Stimulated activated CD8-positive, alpha-beta memory T cell treated with anti-CD3 and anti-CD28 coated beads, Interleukin-15, amount 100 ng/mL, for 24 hours (primary cell): ENCODE data around the gene ALOX12.

Experiments
- DNase-seq: peaks from one replicate; pipeline ENCODE4 v3.0.0-alpha.2; 2020; ENCODE audit warnings: low read depth

ALOX12 gene

DNA sequence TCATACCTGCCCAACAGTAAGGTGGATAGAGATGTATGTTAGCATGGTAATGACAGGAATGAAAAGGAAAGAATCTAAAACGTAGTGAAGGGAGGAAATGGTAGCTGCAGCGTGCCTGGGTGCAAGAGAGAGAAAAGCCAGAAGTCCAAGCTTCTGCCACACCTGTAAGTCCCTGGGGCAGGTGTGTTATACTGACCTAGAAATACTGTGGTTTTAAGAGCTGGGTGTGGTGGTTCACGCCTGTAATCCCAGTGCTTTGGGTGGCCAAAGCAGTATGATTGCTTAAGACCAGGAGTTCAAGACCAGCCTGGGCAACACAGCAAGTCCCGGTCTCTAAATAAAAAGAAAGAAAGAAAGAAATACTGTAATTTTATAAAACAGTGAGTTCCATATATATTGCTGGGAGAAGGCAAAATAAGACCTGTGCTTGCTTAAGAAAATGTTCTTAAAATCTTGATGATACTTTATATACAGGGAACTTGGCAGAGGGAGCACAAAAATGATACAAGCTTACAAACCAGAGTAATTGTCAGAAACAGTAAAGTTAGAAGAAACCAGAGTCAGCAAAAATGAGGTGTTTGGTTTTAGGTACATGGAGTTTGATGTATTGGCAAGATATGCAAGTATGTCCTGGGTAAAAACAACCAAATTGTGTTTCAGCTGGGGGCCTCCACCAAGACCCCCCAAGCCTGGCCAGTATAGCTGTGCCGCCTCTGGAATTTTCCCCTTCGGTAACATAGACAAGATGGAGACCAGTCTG is 6.6 kb downstream of the ALOX12 start:
- DNase-seq, result no peak

DNA sequence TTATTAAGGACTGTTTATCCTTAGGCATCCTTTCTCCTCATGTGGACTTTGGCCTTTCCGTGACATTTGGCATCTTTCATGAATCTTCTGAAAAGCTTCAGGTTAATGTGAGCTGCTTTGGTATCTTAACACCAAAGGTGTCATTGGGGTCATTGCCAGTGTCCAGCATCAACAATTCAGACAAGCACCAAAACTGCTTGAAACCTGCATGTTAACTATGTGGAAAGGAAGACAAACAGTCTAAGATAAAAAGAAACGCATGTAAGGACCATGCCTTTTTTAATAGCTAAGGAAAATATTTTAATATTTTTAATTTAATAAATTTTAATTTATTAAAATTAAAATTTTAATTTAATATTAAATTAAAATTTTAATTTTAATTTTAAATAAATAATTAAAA is 7.9 kb downstream of the ALOX12 start:
- DNase-seq, result no peak

DNA sequence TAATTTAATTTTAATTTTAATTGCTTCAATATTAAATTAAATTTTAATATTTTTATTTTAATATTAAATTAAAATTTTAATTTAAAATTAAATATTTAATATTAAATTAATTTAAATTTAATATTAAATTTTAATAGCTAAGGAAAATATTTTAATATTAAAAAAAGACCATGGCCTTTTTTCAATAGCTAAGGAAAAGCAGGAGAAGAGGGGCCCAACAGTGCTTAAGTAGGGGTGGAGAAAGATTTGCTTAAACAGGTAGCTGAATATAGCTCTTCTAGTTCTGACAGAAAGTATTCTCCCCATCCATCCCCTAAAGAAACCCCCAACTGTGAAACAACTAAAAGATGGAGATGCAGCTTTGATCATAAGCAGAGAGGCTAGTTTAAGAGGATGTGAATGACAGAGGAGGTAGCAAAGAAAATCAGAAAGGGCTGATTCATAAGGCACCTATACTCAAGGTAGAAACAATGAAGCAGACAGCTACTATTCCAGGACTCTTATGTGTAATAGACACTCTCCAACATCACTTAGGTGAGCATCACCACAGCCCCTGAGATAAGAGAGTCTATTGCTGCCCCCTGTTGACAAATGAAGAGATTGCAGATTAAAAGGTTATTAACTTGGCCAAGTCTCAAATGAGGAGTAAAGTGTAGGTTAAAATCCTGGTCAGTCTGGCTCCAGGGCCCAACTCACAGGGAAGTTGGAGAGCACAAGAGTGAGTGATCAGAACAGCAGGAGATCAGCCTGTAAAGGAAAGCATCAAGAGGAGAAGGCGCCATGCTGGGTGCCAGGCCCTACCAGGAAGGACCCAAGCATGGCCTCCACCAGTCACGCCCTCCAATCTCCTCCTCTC is 8.8 kb downstream of the ALOX12 start:
- no peak for DNase-seq

DNA sequence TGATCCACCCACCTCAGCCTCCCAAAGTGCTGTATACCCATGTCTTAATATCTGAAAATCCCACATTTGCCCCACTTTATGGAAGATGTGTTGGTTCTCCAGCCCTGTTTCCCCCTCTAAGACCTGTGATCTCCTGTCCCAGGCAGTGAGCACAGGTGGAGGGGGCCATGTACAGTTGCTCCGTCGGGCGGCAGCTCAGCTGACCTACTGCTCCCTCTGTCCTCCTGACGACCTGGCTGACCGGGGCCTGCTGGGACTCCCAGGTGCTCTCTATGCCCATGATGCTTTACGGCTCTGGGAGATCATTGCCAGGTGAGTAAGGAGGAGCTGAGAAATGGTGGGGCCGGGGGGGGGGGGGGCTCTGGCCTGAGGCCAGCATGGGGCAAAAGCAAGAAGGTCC is 9.9 kb downstream of the ALOX12 start:
- no peak for DNase-seq

DNA sequence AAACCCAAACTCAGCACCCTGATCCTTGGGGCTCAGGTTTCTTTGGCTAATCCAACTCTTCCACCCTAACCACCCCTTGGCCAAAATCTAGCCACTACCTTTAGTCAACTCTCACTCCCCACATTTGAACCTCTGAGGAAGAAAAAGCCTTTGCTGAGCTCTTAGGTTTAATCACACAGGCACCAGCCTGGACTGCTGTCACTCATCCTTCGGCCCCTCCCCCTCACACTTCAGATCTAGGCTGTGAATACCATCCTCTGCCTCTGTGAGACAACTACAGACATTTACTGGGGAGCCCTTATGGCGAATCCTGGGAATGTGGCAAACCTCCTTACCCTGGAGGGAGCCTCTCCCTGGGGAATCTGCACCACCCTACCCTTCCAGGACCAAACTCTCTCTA is 11.3 kb downstream of the ALOX12 start:
- no peak for DNase-seq

DNA sequence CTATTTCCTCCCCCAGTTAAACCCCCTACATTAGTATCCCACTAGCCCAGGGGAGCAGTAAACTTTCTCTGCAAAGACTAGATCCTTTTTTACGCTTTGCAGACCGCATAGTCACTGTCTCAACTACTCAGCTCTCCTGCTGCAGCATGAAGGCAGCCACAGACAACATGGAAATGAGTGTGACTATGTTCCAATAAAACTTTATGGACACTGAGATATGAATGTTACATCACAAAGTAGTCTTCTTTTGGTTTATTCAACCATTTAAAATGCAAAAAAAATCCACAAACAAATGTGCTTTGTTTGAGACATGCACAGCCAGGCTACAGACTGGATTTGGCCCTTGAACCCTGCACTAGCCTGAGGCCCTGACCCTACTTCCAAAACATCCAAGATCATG is 14.7 kb downstream of the ALOX12 start:
- no peak for DNase-seq

DNA sequence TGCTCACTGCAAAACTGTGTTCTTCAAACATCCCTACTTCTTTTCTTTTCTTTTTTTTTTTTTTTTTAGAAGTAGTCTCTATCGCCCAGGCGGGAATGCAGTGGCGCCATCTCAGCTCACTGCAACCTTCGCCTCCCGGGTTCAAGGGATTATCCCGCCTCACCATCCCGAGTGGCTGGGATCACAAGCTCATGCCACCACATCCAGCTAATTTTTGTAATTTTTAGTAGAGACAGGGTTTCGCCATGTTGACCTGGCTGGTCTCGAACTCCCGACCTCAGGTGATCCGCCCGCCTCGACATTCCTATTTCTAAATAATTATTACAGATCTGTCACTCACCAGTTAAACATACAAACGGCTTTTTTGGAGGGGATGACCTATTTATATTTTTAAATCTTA is 15.6 kb downstream of the ALOX12 start:
- no peak for DNase-seq

DNA sequence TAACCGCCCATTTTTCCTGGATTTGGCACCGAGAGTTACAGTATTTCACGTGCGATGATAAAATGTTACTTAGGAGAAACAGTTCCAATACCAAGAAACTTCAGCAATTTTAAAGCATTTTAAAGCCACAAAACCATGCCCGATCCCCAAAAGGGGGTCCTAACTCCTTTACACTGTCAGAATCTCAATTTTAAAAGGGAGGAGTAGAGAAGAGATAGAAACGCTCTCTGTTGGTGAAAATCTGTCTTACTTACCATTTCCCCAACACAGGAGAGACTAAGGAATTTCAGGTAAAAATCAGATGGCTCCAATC is 16.0 kb downstream of the ALOX12 start:
- no peak for DNase-seq

DNA sequence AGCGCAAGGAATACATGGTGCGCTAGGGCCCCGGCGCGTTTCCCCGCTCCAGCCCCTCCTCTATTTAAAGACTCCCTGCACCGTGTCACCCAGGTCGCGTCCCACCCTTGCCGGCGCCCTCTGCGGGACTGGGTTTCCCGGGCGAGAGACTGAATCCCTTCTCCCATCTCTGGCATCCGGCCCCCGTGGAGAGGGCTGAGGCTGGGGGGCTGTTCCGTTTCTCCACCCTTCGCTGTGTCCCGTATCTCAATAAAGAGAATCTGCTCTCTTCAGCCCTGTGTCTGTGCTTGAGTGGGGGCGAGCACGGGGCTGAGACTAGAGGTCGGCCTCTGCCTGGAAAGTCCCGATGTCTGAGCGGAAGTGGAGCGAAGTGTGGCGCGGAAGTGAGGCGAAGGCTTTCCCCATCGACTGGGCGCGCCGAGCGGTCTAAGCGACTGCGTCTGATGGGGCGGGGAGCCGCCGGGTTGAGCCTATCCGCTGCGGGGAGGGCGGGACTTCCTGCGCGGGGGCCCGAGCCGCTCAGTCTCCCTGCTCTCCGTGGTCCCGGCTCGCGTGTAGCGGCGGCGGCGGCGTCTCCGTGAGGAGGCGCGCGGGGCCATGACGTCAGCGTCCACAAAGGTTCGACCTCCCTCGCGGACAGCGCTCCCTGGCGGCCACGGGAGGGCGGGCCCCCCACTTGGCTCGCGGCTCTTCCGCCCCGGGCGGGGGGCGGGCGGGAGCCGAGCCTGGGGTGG is 18.6 kb downstream of the ALOX12 start:
- peak; percentile 90 for DNase-seq

DNA sequence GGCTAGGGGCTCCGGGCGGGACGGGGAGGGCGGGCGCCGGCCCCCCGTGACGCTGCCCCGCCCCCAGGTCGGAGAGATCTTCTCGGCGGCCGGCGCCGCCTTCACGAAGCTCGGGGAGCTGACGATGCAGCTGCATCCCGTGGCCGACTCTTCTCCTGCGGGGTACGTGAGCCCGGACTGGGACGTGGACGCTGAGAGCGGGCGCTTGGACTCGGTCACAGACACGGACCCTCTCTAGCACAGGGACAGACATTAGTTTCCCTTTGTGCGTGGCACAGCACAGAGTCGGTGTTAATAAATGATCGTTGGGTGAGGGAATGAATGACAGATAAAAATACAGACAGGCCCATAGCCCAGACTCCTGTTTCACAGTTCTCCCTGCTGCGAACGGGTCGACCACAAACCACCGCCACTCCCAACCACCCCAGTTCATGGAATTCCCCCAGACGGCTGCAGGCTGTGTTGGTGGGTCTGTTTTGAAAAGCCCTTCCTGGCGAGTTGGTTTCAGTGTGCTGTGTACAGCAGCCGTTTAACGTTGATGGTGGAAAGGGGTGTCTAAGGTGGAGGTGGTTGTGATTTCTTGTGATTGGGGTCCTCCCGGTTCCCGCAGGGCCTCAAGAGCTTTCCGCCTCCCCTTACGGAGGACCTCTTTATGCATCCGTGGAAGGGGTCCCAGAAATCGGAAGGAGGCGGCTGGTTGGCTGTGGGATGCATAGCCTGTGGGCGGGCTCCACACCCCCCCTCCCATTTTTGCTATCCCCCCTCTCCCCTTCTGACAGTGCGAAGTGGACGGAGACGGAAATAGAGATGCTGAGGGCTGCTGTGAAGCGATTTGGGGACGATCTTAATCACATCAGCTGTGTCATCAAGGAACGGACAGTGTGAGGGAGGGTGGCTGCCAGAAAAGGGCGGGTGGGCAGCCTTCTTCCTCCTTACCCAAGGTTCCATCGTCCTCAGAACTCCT is 19.4 kb downstream of the ALOX12 start:
- DNase-seq, result no peak

DNA sequence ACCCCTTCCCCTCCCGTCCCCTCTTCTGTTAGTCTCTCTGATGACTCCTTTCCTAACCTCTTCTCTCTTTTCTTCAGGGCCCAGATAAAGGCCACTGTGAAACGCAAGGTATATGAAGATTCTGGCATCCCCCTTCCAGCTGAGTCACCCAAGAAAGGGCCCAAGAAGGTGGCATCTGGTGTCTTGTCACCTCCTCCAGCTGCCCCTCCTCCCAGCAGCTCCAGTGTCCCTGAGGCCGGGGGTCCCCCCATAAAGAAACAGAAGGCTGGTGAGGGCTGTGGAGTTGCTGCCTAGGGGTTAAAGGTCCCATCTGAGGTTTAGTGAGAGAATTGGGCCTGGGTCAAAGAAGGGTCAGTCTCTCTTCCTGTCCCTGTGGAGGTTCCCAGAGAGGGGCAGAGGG is 20.6 kb downstream of the ALOX12 start:
- DNase-seq, result no peak

DNA sequence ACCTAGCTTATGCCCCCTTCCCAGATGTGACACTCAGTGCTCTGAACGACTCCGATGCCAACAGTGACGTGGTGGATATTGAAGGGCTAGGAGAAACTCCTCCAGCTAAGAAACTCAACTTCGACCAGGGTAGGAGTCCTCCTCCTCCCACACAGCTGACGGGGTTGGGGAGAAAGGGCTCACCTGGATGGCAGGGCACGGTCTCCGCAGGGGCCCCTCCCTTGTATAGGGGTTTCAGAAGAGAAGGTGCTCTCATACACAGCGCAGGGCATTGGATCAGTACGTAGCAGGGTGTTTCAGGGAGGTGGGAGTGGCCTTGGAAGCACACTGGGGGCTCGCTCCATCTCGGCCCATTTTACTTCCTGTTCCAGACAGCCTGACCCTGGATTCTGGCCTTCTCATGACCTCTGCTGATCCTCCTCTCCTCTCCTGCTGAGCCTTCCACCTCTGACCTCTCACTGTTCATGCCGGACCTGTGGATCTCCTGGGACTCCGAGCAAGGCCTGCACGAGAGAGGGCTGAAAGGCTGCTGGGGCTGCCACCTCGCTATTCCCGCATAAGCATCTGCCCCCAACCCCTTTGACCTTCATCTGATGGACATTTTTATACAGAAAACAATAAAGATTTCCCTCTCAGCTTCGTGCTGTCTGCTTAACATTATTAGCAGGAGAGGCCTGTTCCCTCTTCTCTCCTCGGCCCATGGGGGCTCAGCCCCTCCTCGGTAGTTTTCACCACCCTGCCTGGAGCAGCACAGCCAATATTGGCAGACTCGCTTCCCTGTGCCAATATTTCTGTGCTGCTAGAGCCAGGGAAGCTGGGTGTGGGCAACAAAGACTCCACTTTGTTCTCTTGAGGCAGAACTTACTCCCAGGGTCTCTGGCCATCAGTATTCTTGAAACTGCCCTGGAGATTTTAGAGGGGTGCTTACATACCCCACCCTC is 21.3 kb downstream of the ALOX12 start:
- no peak for DNase-seq

DNA sequence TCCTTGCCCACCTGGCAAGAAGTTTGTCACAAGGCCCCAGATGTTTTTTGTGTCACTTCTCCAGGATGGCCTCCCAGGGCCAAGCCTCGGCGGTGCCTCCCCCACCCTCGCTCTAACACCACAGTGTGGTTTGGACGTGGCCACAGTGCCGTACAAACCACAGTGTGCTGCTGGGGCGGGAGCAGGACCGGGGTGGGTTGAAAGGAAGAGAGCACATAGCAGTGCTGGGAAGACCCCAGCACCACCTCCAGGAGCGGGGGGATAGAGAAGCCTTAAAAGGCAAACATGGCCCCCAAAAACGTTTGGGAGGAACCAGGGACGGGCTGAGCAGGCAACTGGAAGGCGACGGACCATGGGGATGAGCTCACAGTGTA is 22.0 kb downstream of the ALOX12 start:
- DNase-seq, result no peak

DNA sequence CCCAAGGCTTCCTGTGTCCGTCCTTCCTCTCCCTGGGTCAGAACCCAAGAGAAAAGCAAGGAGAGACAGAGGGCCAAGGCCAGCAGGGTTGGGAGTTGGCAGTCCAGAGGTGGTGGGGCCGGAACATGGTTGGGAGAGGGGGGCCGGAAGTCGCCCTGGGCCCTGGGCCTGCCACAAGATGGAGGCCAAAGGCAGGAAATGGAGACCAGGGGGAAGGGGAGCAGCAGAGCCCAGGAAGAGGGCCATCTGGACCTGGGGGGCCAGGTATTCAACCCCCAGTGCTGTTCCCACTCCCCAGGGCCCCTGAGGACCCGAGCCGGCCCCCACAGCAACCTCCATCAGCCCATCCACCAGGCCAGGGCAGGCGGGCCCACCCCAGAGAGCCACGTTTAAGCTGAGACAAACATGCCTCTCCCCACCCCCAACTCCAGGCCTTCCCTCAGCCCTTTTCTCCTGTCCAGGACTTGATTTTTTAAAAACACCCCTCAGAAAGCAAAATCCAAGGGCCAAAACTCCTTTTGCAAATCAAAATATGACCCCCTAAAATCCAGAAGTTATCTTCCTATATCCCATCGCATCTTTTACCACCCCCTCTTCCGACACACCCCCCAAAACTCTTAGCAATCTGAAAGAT is 22.6 kb downstream of the ALOX12 start:
- no peak for DNase-seq

DNA sequence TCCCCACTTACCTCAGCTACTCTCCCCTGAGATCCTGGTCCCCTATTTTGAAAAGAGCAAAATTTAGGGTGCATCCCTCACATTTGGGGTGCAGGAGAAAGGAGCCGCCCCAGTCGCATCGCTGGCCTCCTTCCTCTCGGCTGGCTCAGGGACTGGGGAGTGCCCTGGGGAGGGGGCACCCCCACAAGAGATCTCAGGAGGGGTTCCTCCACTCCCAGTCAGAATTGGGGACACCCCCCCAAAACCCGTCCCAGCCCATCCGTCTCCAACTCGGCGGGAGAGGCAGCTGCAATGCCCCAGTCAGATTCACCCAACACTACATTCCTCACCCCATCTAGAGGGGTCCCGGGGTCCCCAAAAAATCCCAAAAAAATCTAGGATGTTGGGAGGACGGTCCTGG is 23.5 kb downstream of the ALOX12 start:
- no peak for DNase-seq

DNA sequence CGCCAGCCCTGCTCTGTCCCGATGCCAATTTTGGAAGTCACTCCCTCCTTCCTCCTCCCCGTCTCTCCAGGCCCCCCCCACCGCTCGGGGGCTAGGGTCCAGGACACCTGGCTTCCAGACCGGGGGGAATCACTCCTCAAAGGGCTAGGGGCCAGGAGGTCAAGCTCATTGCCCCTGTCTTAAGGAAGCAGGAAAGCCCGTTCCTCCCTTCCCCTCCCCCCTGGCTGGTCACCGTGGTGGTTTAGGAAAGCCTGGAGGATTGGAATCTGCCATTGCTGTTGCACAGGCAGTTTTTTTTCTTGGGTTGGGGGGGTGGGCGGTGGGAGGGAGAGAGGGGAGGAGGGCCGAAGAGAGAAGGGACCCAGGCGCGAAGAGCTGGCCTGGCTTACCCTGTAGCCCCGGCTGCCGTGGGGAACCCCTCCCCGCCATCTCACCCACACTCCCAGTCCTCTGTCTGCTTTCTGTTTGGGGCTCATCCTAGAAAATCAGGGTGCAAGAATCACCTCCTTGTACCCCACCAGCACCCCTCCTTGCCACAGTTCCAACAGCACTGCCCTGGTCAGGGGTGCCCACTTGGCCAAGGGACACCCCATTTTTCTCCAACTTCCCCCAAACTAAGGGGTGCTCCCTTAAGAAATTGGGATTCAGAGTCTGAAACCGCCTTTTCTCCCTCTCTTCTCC is 24.1 kb downstream of the ALOX12 start:
- DNase-seq, result no peak

DNA sequence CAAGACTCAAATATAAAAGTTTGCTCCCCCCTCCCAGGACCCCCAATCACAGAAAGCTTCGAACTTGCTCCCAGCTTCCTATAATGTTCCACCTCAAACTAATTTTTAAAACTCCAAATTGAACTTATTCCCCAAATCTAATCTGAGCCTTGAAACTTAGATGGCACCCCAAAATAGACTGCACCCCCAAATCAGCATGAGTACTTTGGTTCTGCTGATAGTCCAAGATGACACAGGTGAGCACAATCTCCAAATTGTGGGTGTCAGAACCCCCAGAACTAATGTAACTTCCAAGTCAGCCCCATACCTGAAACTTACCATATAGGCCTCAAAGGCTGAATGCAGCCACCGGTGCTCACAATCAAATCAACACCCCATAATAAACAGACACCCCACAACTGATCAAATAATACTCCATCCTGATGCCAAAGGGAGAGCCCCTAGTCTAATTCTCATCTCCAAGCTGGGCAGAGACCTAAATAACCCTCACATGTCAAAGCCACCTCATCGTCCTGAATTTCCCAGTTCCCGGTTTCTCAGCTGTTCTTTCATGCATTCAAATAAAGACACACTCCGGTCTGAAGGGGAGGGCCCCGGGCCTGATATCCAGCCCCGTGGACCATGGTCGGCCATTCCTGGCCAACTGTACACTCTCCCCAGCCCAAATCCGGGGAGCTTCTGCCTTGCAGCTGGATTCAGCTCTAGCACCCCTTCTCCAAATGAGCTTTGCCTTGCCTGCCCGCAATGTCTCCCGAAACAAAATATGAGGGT is 25.2 kb downstream of the ALOX12 start:
- no peak for DNase-seq

DNA sequence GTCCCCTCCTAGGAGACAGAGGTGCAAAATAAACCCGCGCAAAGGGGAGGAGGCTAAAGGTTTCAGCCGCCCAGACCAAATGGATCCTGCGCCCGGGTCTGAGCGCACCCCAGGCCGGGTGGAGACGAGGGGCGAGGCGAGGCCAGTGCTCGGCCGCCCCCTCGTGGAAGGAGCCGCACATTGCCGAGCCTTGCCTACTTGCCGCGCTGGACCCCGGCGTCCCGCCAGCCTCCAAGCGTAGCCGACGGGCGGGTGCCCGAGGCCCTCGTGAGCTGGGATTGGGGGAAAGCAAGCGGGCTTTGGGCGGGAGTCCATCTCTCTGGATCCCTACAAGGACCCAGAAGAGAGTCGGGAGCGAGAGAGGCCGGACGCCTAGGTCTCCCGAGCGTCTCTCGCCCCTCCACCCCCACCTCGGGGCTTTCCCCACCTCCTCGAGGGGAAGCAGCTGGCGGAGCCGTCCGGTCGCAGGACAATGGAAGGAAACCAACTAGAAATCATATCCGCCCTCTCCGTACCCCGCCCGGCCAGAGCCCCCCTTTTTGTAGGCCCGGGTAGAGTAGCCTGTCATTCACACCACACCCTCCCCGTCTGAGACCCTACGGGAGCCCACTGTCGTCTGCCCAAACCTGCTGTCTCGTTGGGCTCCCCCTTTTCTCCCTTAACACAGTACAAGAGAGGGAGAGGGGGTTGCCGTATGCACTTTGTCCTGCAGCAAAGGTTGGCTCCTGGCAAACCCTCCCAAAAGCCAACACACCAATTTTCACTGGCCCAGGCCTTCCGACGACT is 26.3 kb downstream of the ALOX12 start:
- peak; percentile 65 for DNase-seq
